ENCODE results near the gene OR1K1.

OR1K1 gene

DNA sequence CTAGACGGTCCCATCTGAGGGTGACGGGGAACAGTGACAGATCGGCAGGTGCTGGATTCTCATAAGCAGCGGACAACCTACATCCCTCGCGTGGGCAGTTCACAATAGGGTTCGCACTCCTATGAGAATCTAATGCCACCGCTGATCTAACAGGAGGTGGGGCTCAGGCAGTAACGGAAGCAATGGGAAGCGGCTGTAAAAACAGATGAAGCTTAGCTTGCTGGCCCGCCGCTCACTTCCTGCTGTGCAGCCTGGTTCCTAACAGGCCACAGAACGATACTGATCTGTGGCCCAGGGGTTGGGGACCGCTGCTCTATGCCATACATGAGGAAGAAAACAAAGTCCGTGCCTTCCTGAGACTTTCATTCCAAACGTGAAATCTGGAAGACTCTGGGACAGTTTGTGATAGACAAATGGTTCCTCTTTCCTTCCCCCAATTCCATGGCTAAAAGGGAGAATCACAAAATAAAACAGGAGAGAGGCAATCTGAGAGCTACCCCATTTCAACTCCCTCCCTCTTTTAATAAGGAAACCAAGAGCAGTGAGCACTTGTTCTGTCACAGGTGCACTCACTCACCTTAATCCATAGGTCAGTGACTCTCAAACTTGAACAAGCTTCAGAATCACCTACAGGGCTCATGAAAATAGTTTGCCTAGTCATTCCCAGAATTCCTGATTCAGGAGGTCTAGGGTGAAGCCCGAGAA lies 16.4 kb downstream of the OR1K1 start:
- H3K27ac ChIP-seq: no peak overlapping the region

DNA sequence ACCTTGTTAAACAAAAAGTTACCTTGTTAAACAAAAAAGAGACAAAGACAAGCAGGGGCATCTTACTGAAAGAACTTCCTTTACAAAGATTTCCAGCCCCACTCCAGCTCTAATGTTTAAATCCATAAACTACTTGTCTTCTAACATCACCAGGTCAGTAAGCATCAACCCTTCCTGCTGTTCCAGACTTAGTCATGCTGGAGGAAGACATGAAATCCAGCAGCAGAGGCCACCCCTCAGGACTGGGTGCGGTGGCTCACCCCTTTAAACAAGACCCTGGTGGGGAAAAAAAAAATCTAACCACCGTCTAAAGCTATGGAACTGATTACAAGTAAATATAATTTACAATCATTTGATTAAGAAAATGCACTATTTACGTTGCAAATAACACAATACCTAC lies 19.4 kb downstream of the OR1K1 start:
- Histone ChIP-seq H3K4me3 (ENCODE audit: low read depth, low read length) (no peak overlapping the region), H3K36me3 (replicated peaks) (peaks cover 9% of the 10 kb centered on the region), H3K27me3 (replicated peaks) (no peaks in the 10 kb centered on the region), H3K27ac (peak overlapping the region; percentile 76)
- in situ Hi-C loops (cut with HindIII; ENCODE audit: low pct_ligation_motif_present, low sequenced_read_pairs): no loop called here
- peak; percentile 61 for DNase-seq
- TF ChIP-seq, protein P1, sequence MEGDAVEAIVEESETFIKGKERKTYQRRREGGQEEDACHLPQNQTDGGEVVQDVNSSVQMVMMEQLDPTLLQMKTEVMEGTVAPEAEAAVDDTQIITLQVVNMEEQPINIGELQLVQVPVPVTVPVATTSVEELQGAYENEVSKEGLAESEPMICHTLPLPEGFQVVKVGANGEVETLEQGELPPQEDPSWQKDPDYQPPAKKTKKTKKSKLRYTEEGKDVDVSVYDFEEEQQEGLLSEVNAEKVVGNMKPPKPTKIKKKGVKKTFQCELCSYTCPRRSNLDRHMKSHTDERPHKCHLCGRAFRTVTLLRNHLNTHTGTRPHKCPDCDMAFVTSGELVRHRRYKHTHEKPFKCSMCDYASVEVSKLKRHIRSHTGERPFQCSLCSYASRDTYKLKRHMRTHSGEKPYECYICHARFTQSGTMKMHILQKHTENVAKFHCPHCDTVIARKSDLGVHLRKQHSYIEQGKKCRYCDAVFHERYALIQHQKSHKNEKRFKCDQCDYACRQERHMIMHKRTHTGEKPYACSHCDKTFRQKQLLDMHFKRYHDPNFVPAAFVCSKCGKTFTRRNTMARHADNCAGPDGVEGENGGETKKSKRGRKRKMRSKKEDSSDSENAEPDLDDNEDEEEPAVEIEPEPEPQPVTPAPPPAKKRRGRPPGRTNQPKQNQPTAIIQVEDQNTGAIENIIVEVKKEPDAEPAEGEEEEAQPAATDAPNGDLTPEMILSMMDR (IDR thresholded peaks at IDR 0.05; ENCODE audit: low read depth, low read length, missing control alignments): no peak

More for the DNA sequence above, 16.4 kb downstream of the OR1K1 start:
- Histone ChIP-seq H3K36me3 (replicated peaks) (no peaks in the 10 kb centered on the region), H3K27me3 (replicated peaks) (no peaks in the 10 kb centered on the region), H3K4me3 (ENCODE audit: low read depth, low read length) (no peak overlapping the region)
- in situ Hi-C loops (cut with HindIII; ENCODE audit: low pct_ligation_motif_present, low sequenced_read_pairs): no loop called here
- DNase-seq: peak; percentile 59
- TF ChIP-seq, protein P1 (IDR thresholded peaks at IDR 0.05; ENCODE audit: low read depth, low read length, missing control alignments): no peak

DNA sequence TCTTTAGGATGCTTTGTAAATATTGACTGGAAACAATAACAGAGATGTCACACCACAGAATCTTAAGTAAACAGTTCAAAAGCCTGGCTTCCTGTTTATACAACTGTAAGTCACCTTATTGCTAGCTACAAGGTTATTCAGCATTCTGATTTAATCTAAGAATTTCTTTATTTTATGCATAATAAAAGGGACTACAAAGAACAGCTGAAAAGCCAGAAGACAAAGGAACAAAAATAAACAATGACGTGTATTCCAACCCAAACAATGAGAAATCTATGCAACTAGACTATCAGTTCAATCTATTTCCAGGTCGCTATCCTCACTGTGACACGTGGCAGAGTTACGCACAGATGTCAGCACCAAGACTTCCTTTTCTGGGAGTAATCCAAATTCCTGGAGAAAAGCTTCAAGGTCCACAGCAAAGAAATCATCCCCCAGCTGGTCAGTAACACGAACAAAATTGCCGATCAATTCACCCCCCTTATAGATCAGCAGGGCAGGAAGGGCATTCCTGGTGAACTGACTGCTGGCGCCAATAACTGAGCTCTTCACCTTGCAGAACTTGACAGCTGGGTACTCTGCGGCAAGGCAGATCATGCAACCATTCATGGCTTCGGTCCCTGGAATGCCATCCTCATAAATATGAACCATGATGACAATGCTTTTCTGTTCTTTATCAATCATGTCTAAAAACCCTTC lies 20.0 kb downstream of the OR1K1 start:
- Histone ChIP-seq H3K4me3 (ENCODE audit: low read depth, low read length) (no peak overlapping the region), H3K36me3 (replicated peaks) (peaks cover 9% of the 10 kb centered on the region), H3K27ac (peak overlapping the region; percentile 76), H3K27me3 (replicated peaks) (no peaks in the 10 kb centered on the region)
- in situ Hi-C loops (cut with HindIII; ENCODE audit: low pct_ligation_motif_present, low sequenced_read_pairs): no loop called here
- TF ChIP-seq, protein P1 (IDR thresholded peaks at IDR 0.05; ENCODE audit: low read depth, low read length, missing control alignments): no peak
- peak; percentile 67 for DNase-seq

DNA sequence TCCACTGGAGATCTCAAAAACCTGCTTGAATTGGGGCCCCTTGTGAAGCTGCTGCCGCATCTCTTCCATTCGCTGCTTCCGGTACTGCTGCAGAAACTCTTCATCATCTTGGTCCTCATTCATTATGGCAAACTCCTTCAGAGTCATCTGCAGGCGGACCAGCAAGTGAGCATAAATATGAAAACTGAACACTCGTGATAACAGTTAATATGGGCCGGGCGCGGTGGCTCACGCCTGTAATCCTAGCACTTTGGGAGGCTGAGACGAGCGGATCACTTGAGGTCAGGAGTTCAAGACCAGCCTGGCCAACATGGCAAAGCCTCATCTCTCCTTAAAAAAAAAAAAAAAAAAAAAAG lies 20.5 kb downstream of the OR1K1 start:
- peaks cover 9% of the 10 kb centered on the region for H3K36me3 ChIP-seq (replicated peaks)
- TF ChIP-seq, protein P1 (IDR thresholded peaks at IDR 0.05; ENCODE audit: low read depth, low read length, missing control alignments): no peak

DNA sequence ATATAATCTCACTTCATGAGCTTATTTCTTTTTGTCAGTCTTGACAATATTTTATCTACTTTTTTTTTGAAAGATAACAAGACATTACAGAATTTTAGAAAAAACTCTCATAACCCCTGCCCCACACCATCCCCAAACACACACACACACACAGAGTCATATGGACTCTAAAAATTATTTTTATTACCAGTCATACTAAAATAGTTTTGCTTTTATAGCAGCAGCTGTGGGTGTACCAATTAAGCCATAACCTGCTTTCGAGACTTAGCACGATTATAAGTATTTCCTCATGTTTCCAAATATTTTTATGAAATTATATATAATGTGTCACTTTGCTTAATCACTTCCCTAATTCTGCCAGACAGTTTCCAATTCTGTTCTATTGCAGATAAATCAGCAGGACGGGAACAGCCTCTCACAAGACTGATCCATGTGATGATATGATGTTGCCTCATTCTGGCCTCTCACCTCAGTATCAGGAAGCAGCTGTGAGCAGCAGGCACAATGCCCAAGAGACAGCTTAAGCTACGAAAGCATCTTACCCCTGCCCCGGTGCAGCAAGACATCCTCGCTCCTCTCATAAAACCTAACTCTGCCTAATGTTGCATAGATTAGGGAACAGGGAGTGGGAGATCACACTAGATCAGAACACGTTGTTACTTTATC lies 21.5 kb downstream of the OR1K1 start:
- H3K4me3 ChIP-seq (ENCODE audit: low read depth, low read length): no peak overlapping the region
- no peak overlapping the region for H3K27ac ChIP-seq
- peaks cover 12% of the 10 kb centered on the region for H3K36me3 ChIP-seq (replicated peaks)
- no peaks in the 10 kb centered on the region for H3K27me3 ChIP-seq (replicated peaks)
- in situ Hi-C loops (cut with HindIII; ENCODE audit: low pct_ligation_motif_present, low sequenced_read_pairs): no loop called here
- peak; percentile 40 for DNase-seq
- TF ChIP-seq, protein P1 (IDR thresholded peaks at IDR 0.05; ENCODE audit: low read depth, low read length, missing control alignments): no peak

More for the DNA sequence above, 20.5 kb downstream of the OR1K1 start:
- Histone ChIP-seq H3K4me3 (ENCODE audit: low read depth, low read length) (no peak overlapping the region), H3K27me3 (replicated peaks) (no peaks in the 10 kb centered on the region), H3K27ac (peak overlapping the region; percentile 76)
- in situ Hi-C loops (cut with HindIII; ENCODE audit: low pct_ligation_motif_present, low sequenced_read_pairs): no loop called here
- no peak for DNase-seq
